CD4-positive, alpha-beta memory T cell (primary cell): ENCODE results near the gene KCNN1. TPM values are rescaled to one million over a fixed set of nuclear protein-coding genes. Genes with fewer than 3 reads are reported as not detected.
A peak's percentile ranks its signal among the peaks of the same experiment; 100 is the strongest.

Experiments used
- CTCF ChIA-PET: fragments of 350-600 bp; sonication (Branson Sonifier 250); formaldehyde crosslinking; loops from one replicate; lab custom pipeline; 2021; ENCODE audit warnings: inconsistent platforms; ENCODE audit not compliant: partially characterized antibody; lab: Charles Lee
- POLR2A ChIA-PET: fragments of 350-600 bp; sonication (Branson Sonifier 250); formaldehyde crosslinking; loops from one replicate; lab custom pipeline; 2021; ENCODE audit not compliant: partially characterized antibody; lab: Charles Lee
- DNase-seq, 5 donors: peaks; one replicate each; pipeline versions ENCODE4 v3.0.0 to v3.0.0-alpha.2; 2020 to 2022; ENCODE audit warnings: mixed read lengths in 1 of 5
- H3K27ac ChIP-seq: one replicate; pipeline ENCODE4 v1.7.0; 2013; ENCODE audit warnings: low read depth, low read length
- H3K27me3 ChIP-seq: 2 replicates; pipeline ENCODE4 v1.7.0; 2013; ENCODE audit warnings: mild to moderate bottlenecking, low read length, moderate library complexity; ENCODE audit not compliant: insufficient read depth
- H3K36me3 ChIP-seq: 2 replicates; pipeline ENCODE4 v1.7.0; 2013; ENCODE audit warnings: mild to moderate bottlenecking, low read length, moderate library complexity; ENCODE audit not compliant: insufficient read depth
- H3K4me1 ChIP-seq: 2 replicates; pipeline ENCODE4 v1.7.0; 2013; ENCODE audit warnings: mild to moderate bottlenecking, low read length, moderate library complexity; ENCODE audit not compliant: insufficient read depth
- H3K4me3 ChIP-seq, 2 donors: one replicate each; pipeline ENCODE4 v1.7.0; 2013; ENCODE audit warnings: low read length in 2 of 2, mild to moderate bottlenecking in 1 of 2
- H3K9me3 ChIP-seq, 2 donors: one replicate each; pipeline ENCODE4 v1.7.0; 2013; ENCODE audit warnings: low read length in 2 of 2, control low read depth in 1 of 2; ENCODE audit not compliant: control insufficient read depth in 1 of 2
- H3K27ac Mint-ChIP-seq, 7 donors: one replicate each; pipeline ENCODE4 v1.8.0; 2020 to 2021; ENCODE audit warnings: mixed read lengths in 7 of 7, mild to moderate bottlenecking in 6 of 7, inconsistent platforms in 3 of 7, moderate library complexity in 3 of 7
- H3K27me3 Mint-ChIP-seq, 2 donors: one replicate each; pipeline ENCODE4 v1.8.0; 2020 to 2021; ENCODE audit warnings: mixed read lengths in 2 of 2
- H3K36me3 Mint-ChIP-seq, 2 donors: one replicate each; pipeline ENCODE4 v1.8.0; 2020 to 2021; ENCODE audit warnings: mixed read lengths in 2 of 2, inconsistent platforms in 1 of 2, mild to moderate bottlenecking in 1 of 2
- H3K4me1 Mint-ChIP-seq, 4 donors: one replicate each; pipeline ENCODE4 v1.8.0; 2020 to 2021; ENCODE audit warnings: mixed read lengths in 4 of 4, mild to moderate bottlenecking in 1 of 4
- H3K4me3 Mint-ChIP-seq, 8 donors: one replicate each; pipeline ENCODE4 v1.8.0; 2020 to 2021; ENCODE audit warnings: mixed read lengths in 8 of 8, mild to moderate bottlenecking in 7 of 8, moderate library complexity in 6 of 8, inconsistent platforms in 3 of 8
- H3K9me3 Mint-ChIP-seq, 8 donors: one replicate each; pipeline ENCODE4 v1.8.0; 2020 to 2021; ENCODE audit warnings: mixed read lengths in 8 of 8, mild to moderate bottlenecking in 5 of 8, inconsistent platforms in 3 of 8, moderate library complexity in 1 of 8
- intact Hi-C: fragments of 100-400 bp; cut with micrococcal nuclease; formaldehyde crosslinking; loops from one replicate; pipeline ENCODE4 v1.15.1; 2023
- polyA plus RNA-seq, 2 donors: library from polyadenylated mRNA; unstranded; fragments of 300-500 nt; fragmentation: Illumina TruSeq; gene quantifications; one replicate each; pipeline ENCODE4 v1.2.3, GENCODE V29; 2021
- total RNA-seq, 2 experiments: library from RNA; stranded (reverse); gene quantifications; one replicate each; pipeline ENCODE4 v1.2.3, GENCODE V29; 2021

KCNN1 gene
- total and polyA plus RNA-seq, 4 experiments from 2014 or later: not detected

- Histone ChIP-seq H3K4me1 (peaks cover 72% of the 10 kb centered on the region), H3K27me3 (no peaks in the 10 kb centered on the region), H3K9me3 (no peaks in the 10 kb centered on the region), H3K36me3 (peaks cover 48% of the 10 kb centered on the region), H3K27ac (no peak overlapping the region), H3K4me3 (no peak overlapping the region)
- POLR2A ChIA-PET: interaction anchor here (0.6 to 9.3 kb wide), 11 partner anchors 9 to 151 kb away, joined by 3 to 140 read pairs (median 6); partner anchors contain the start of genes IL12RB1 and RPL18A
- Mint-ChIP-seq H3K4me1 (peaks cover 27 to 68% (median 44%) of the 10 kb centered on the region in 4 donors), H3K27ac (peak overlapping the region in 2 of 7 donors; percentile 53 to 78), H3K9me3 (no peaks in the 10 kb centered on the region), H3K36me3 (peaks cover 35 to 53% of the 10 kb centered on the region in 2 donors), H3K27me3 (no peaks in the 10 kb centered on the region), H3K4me3 (peak overlapping the region in 1 of 8 donors; percentile 25)
- intact Hi-C loops: no loop called here
- CTCF ChIA-PET: interaction anchor here (1.1 to 5.9 kb wide), 2 partner anchors 49 to 72 kb away, joined by 5 to 148 read pairs; no protein-coding TSS in a partner anchor
- no peak for DNase-seq
These were observed 43.2 kb downstream of the KCNN1 start for GRCh38 chr19:18010149-18010548.

GRCh38 chr19:18013210-18014111, 46.6 kb downstream of the KCNN1 start:
- DNase-seq: no peak
- peak overlapping the region; percentile 42 for H3K27ac ChIP-seq
- H3K4me1 ChIP-seq: peaks cover 77% of the 10 kb centered on the region
- no peaks in the 10 kb centered on the region for H3K9me3 ChIP-seq
- Mint-ChIP-seq H3K36me3 (peaks cover 37 to 52% of the 10 kb centered on the region in 2 donors), H3K9me3 (no peaks in the 10 kb centered on the region), H3K4me3 (peak overlapping the region in 7 of 8 donors; percentile 23 to 88 (median 81)), H3K4me1 (peaks cover 31 to 68% (median 53%) of the 10 kb centered on the region in 4 donors), H3K27ac (peak overlapping the region; percentile 94 to 99 (median 97)), H3K27me3 (no peaks in the 10 kb centered on the region)
- intact Hi-C loops: loop anchor here (1.0 kb wide), 1 partner anchor 10 kb away; no protein-coding TSS in a partner anchor
- no peaks in the 10 kb centered on the region for H3K27me3 ChIP-seq
- H3K36me3 ChIP-seq: peaks cover 51% of the 10 kb centered on the region
- H3K4me3 ChIP-seq: no peak overlapping the region
- ChIA-PET POLR2A (interaction anchor here (0.9 to 9.3 kb wide), 10 partner anchors 8 to 74 kb away, joined by 3 to 135 read pairs (median 4); no protein-coding TSS in a partner anchor), CTCF (interaction anchor here (1.0 to 2.4 kb wide), 5 partner anchors 31 to 75 kb away, joined by 3 to 10 read pairs (median 5); no protein-coding TSS in a partner anchor)

DNA sequence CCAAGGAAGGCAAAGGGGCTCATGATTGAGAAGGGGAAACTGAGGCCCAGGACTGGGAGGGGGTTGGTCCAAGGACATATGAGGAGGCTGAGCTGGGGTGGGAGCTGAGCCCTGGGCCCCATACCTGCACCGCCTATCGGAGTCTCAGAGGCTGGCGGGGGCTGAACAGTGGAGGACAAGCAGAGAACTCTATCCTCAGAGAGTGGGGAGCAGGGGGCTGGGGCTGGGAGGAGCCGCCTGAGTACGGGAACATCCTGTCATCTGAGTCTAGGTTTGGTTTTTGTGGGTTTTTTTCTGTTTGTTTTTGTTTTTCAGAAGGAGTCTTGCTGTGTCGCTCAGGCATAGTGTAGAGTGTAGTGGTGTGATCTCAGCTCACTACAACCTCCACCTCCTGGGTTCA, 47.3 kb downstream of the KCNN1 start:
- H3K4me3 Mint-ChIP-seq: peak overlapping the region; percentile 59 to 88 (median 80)
- H3K36me3 ChIP-seq: peaks cover 43% of the 10 kb centered on the region
- no peaks in the 10 kb centered on the region for H3K27me3 ChIP-seq
- H3K4me1 Mint-ChIP-seq: peaks cover 32 to 66% (median 49%) of the 10 kb centered on the region in 4 donors
- H3K27me3 Mint-ChIP-seq: no peaks in the 10 kb centered on the region
- peak; percentile 61 to 78 (median 70) for DNase-seq
- peak overlapping the region; percentile 42 for H3K27ac ChIP-seq
- intact Hi-C loops: loop anchor here (1.0 kb wide), 1 partner anchor 9 kb away; no protein-coding TSS in a partner anchor
- ChIA-PET POLR2A (interaction anchor here (0.7 to 9.3 kb wide), 13 partner anchors 7 to 724 kb away, joined by 3 to 135 read pairs (median 4); no protein-coding TSS in a partner anchor), CTCF (interaction anchor here (1.2 to 2.4 kb wide), 4 partner anchors 30 to 46 kb away, joined by 5 to 10 read pairs (median 7); no protein-coding TSS in a partner anchor)
- H3K4me1 ChIP-seq: peaks cover 70% of the 10 kb centered on the region
- H3K9me3 Mint-ChIP-seq: no peaks in the 10 kb centered on the region
- H3K4me3 ChIP-seq: no peak overlapping the region
- peak overlapping the region; percentile 94 to 99 (median 97) for H3K27ac Mint-ChIP-seq
- H3K36me3 Mint-ChIP-seq: peaks cover 31 to 45% of the 10 kb centered on the region in 2 donors
- no peaks in the 10 kb centered on the region for H3K9me3 ChIP-seq

DNA sequence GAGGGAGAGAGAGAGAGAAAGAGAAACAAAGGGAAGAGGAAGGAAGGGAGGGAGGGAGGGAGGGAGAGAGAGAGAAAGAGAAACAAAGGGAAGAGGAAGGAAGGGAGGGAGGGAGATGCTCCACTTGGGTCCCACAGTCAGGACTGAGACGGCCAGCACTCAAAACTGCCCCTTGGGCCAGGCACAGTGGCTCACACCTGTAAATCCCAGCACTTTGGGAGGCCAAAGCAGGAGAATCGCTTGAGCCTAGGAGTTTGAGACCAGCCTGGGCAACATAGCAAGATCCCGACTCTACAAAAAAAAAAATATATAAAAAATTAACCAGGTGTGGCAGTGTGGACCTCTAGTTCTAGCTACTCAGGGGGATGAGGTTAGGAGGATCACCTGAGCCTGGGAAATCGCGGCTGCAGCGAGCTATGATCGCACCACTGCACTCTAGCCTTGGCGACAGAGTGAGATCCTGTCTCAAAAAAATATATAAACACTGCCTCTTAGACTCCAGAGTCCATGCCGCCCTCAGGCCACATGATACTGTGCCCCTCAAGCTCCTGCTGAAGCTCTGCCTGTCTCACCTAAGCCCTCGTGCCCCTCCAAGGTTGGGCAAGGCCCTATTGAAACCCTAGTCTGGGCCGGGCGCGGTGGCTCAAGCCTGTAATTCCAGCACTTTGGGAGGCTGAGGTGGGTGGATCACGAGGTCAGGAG, 49.5 kb downstream of the KCNN1 start:
- H3K9me3 Mint-ChIP-seq: no peaks in the 10 kb centered on the region
- no peaks in the 10 kb centered on the region for H3K9me3 ChIP-seq
- H3K27me3 Mint-ChIP-seq: no peaks in the 10 kb centered on the region
- H3K27ac Mint-ChIP-seq: peak overlapping the region; percentile 22 to 91 (median 87)
- H3K36me3 ChIP-seq: peaks cover 22% of the 10 kb centered on the region
- H3K4me1 ChIP-seq: peaks cover 64% of the 10 kb centered on the region
- H3K4me3 ChIP-seq: no peak overlapping the region
- CTCF ChIA-PET: interaction anchor here (1.1 to 1.9 kb wide), 3 partner anchors 9 to 42 kb away, joined by 3 to 5 read pairs (median 3); no protein-coding TSS in a partner anchor
- POLR2A ChIA-PET: interaction anchor here (0.6 to 6.1 kb wide), 7 partner anchors 8 to 41 kb away, joined by 3 to 57 read pairs (median 8); partner anchors contain the start of gene ARRDC2
- DNase-seq: no peak
- peaks cover 43 to 73% (median 59%) of the 10 kb centered on the region in 4 donors for H3K4me1 Mint-ChIP-seq
- intact Hi-C loops: no loop called here
- H3K4me3 Mint-ChIP-seq: peak overlapping the region in 2 of 8 donors; percentile 13 to 30
- no peak overlapping the region for H3K27ac ChIP-seq
- peaks cover 23 to 33% of the 10 kb centered on the region in 2 donors for H3K36me3 Mint-ChIP-seq
- H3K27me3 ChIP-seq: no peaks in the 10 kb centered on the region

- ChIA-PET CTCF (interaction anchor here (0.6 to 1.1 kb wide), 2 partner anchors 11 to 35 kb away, joined by 3 read pairs; no protein-coding TSS in a partner anchor), POLR2A (interaction anchor here (0.8 to 6.1 kb wide), 5 partner anchors 10 to 42 kb away, joined by 3 to 57 read pairs (median 16); partner anchors contain the start of gene ARRDC2)
- peaks cover 23 to 31% of the 10 kb centered on the region in 2 donors for H3K36me3 Mint-ChIP-seq
- H3K27me3 ChIP-seq: no peaks in the 10 kb centered on the region
- intact Hi-C loops: no loop called here
- H3K9me3 Mint-ChIP-seq: no peaks in the 10 kb centered on the region
- no peaks in the 10 kb centered on the region for H3K27me3 Mint-ChIP-seq
- no peaks in the 10 kb centered on the region for H3K9me3 ChIP-seq
- peaks cover 75% of the 10 kb centered on the region for H3K4me1 ChIP-seq
- no peak for DNase-seq
- no peak overlapping the region for H3K4me3 ChIP-seq
- peak overlapping the region in 3 of 8 donors; percentile 8 to 34 (median 31) for H3K4me3 Mint-ChIP-seq
- H3K27ac ChIP-seq: no peak overlapping the region
- peaks cover 20% of the 10 kb centered on the region for H3K36me3 ChIP-seq
- H3K27ac Mint-ChIP-seq: peak overlapping the region; percentile 73 to 91 (median 87)
- peaks cover 51 to 81% (median 68%) of the 10 kb centered on the region in 4 donors for H3K4me1 Mint-ChIP-seq
These were observed 50.6 kb downstream of the KCNN1 start for GRCh38 chr19:18017275-18018083.
